IPS-NIHi7 (cell line): Measurements from ENCODE around the gene SSMEM1.
"Not testable (repeated sequence)": the region's sequence is repeated elsewhere in the genome, so short reads cannot be mapped to it uniquely, and the experiment has no call there.

Experiments
- DNase-seq: peaks from one replicate; pipeline ENCODE4 v3.0.0; 2012; ENCODE audit warnings: mixed read lengths; ENCODE audit errors: extremely low spot score

Gene SSMEM1

DNA sequence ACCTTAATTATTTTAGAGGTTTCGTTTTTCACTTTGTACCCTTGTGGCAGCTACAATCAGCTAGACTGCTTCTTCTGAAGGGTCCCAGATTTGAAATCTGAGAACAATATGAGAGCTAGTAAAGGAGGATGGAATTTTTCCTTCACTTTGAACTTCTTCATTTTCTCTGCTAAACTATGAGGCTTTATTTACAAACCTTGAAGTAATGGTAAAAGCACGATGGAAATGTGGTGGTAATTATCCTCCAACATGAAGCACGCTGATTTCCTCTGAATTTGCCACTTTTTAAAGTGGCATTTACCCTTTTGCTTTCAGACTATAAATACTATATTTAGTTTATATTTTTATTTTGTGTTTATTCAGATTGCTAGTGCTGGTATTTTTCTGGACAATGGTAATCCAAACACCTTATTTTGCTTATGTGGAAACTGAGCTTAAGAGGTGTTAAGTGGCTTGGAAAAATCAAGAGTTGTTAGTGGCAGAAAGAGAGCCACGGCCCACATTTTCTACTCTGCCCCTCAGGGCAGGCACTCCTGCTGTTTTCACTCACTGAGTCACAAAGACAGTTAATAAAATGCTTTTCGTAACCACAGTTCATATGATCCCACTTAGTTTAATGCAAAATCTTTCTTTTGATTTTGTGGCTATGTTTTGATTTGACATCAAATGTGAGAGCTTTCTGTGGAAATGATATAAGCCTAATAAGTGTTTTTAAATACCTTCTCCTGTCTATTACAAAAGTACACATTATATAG lies 2.7 kb downstream of the SSMEM1 start:
- DNase-seq, result no peak

DNA sequence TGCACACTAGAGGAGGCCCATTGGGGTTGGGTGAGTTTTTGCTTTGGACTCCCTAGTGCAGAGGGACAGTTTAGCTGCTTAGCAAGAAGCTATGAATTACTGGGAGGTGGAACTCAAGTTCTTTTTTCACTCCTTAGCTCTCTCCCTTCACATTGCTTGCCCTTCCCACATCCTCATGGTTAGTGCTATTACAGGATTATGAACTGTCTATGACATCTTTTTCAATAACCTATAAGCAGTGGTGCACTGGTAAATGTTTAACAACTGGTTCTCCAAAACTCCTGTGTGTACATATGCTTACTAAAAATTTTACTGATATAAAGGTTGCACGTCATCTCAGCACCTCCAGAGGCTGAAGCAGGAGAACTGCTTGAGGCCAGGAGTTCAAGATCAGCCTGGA lies 6.2 kb downstream of the SSMEM1 start:
- no peak for DNase-seq

DNA sequence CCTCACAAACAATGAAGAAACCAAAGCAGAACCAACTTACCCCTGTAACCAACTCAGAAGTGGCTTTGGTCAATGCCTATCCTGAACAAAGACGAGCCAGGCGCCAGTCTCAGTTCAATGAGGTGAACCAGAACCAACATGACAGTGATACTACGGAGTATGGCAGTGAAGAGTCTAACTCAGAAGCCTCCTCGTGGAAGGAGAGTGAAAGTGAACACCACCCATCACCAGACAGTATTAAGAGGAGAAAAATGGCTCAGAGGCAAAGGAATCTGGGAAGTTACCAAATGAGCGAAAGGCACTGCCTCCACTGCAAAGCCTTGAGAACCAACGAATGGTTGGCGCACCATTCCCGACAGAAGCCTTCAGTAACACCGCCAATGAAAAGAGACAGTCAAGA lies 8.4 kb downstream of the SSMEM1 start:
- DNase-seq, result no peak

DNA sequence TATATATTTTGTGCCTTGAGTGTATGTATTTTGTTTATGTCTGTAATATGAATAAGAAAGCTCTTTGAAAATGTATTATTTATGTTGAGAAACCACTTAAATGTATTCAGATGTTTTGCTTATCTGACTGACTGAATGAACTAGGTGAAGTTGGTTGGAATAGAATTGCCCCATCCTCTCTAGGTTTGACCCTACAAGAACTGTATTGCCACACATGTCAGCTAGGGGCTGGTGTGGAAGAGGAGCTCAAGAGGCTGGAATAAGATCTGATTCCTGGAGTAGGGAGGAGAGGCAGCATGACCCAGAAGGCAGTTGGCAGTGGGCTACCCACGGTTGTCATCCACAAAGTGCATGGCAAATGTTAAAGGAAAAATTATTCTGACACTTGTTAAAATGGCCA lies 9.1 kb downstream of the SSMEM1 start:
- DNase-seq, result peak; percentile 18

DNA sequence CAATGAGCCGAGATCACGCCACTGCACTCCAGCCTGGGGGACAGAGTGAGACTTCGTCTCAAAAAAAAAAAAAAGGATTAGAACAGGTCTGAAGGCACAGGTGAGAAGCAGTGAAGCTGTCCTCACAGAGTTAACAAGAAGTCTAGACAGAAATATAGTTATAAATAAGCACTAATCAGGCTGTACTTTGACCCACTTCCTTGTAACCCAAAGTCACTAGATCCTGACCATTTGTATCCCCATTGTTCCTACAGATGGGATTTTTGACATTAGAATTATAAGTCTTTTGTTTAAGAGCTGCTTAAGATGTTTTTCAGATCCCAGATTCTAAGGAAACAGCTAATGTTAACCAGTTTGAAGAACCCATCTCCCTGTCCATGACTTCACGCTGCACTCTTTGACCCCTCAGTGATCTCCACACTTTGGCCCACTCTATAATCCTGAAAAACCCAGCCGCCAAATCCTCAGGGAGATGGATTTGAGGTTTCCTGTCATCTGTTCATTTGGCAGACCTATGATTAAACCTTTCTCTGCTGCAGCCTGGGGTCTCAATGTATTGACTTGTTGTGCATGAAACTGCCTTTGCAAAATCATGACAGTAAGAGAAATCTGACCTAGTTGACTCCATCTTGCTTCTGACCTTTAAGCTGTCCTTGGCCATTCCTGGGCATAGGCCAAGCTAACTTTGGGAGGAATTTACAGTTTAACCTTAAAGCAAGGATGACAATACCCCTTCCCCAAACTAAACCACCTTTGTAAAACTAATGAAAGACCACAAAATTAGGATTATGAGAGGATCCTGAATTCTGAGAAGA lies 11.4 kb downstream of the SSMEM1 start:
- DNase-seq, result no peak

DNA sequence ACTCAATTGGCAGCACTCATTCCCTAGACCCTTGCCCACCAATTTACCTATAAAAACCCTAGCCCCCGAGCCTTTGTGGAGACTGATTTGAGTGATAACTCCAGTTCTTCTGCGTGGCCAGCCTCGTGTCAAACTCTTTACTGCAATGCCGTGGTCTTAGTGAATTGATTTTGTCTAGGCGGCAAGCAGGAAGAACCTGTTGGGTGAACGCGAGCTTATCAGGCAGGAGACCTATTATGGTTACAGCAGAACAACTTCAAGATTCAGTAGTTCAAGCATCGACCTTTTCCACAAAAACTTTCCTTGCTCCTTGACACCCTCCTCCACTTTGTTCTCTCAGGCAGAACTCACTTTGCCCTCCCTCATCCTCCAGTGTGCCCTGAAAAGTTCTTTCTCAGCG lies 12.2 kb downstream of the SSMEM1 start:
- DNase-seq, result no peak

DNA sequence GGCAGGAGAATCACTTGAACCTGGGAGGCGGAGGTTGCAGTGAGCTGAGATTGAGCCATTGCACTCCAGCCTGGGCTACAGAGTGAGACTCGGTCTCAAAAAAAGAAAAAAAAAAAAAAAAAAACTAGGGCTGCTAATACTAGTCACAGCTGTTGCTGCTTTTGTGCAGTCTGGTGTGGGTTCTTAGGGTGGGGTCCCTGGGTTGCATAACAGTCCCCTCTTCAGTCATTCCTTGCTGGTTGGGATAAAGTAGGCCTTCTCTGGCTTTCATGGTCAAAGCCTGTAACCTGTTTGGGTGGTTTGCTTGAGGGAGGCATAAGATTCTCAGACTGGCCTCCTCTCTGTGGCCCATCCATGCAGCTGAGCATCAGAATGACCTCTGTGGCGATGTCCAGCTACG lies 14.1 kb downstream of the SSMEM1 start:
- no peak for DNase-seq

DNA sequence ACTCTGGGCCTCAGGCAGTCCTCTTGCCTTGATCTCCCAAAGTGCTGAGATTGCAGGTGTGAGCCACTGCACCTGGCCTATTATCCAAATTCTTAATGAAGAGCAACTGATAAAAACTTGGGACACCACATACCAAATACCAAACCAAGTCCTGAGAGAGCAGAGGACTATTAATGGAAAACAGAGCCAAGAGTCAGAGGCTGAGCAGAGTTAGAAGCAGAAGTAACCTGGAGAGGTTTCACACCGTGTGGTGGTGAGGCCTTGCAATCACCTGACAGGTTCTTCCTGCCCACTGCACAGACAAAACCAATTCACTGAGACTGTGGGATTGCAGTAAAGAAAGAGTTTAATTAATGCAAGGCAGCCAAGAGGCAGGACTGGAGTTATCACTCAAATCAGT lies 16.0 kb downstream of the SSMEM1 start:
- DNase-seq, result no peak

DNA sequence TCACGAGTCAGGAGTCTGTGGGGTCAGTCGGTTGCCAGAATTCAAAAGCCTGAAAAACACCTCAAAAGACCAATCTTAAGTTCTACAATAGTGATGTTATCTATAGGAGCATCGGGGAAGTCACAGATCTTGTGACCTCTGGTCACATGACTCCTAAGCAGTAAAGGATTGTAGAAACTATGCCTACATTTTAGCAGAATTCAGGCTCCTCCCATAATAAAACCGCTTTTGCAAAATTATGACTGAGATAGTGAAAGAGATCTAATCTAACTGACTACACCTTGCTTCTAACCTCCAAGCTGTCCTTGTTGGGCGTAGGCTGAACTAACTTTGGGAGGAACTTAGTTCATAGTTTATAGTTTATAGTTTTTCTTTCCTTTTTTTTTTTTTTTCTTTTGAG lies 16.6 kb downstream of the SSMEM1 start:
- no peak for DNase-seq

DNA sequence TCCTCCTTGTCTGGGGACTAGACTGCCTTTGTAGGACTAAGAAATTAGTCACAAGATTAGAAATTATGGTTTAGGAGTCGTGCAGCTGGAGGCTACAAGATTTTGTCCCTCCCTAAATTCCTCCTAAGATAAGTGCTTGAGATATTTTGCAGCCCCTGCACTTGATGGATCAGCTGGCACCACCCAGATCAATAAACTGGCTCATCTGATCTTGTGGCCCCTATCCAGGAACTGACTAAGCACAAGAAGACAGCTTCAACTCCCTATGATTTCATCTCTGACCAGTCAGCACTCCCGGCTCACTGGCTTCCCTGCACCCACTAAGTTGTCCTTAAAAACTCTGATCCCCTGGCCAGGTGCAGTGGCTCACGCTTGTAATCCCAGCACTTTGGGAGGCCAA lies 17.3 kb downstream of the SSMEM1 start:
- not testable (repeated sequence) for DNase-seq

DNA sequence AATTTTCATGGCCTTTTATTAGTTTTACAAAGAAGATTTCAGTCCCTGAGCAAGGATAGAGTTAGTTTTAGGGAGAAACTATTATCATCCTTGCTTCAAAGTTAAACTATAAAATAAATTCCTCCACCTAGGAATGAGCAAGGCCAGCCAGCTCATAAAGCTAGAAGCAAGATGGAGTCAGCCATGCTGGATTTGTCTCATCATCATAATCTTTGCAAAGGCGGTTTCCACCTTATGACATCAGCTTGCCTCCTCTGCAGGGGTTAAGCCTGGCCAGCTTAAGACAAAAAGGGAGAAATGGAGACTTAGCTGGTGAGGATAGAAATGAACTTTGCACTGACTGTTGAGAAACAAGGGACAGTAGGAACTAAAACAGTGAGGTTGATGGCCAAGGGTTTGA lies 18.7 kb downstream of the SSMEM1 start:
- DNase-seq, result no peak

DNA sequence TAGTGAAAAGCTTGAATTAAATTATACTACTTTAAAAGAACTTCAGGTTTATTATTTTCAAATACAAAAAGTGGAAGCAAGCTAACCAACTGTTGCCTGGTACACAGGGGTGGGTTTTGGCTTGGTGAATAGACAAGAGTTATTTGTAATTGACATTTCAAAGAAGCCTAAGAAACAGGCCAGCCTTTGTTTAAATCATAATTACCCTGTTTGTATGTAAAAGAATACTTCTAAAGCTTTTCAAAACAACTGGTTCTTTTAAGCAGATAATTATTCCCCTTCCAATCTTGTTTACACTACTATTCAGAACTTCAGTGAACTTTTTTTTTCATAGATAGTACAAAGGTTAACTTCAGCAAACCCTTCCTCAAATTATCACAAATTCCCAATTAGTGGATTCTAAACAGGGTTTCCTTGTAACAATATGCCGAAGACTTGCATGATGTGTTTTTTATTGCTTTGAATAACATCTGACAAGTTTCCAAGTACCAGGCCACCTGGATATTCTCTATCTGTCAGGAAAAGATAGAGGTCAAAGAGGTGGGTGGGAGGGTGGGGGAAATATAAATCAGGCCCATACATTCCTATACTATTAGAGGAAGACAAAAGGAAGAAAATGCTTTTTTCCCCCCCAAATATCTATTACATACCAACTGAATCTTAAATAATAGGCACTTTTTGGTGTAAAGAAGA lies 20.4 kb downstream of the SSMEM1 start:
- DNase-seq, result no peak

DNA sequence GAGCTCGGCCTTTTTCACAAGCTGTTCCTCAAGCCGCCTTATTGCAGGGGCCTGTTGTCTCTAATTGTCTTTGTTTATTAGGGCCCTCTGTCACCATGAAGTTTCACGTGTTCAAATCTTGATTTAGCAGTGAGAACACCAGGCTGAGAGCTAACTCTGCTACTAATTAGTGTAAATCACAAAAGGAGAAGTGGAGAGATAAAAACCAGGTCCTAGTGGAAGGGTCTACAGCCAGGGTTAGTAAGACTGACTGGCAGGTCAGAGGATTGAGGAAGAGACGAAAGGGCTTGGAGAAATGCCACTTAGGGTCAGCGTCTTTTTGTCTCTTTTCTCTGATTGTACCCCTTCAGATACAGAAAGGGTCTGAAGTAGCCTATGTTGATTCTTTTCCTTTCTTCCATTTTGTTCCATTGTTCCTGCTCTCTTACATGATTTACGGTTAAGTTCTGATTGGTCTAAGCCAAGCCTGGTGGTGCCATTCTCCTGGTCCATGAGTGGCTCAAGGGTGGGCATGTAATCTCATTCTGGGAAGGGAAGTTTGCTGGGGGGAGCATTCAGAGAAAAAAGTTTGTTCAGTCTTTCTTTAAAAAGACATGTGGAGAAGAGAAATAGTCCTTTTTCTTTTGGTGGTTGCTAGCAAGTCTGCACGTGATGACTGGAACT lies 21.3 kb downstream of the SSMEM1 start:
- no peak for DNase-seq

DNA sequence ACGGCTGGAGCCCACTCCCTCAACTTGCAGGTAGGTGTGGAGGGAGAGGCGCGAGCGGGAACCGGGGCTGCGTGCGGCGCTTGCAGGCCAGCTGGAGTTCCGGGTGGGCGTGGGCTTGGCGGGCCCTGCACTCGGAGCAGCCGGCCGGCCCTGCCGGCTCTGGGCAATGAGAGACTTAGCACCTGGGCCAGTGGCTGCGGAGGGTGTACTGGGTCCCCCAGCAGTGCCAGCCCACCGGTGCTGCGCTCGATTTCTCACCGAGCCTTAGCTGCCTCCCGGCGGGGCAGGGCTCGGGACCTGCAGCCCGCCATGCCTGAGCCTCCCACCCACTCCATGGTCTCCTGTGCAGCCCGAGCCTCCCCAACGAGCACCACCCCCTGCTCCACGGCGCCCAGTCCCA lies 22.3 kb downstream of the SSMEM1 start:
- not testable (repeated sequence) for DNase-seq

DNA sequence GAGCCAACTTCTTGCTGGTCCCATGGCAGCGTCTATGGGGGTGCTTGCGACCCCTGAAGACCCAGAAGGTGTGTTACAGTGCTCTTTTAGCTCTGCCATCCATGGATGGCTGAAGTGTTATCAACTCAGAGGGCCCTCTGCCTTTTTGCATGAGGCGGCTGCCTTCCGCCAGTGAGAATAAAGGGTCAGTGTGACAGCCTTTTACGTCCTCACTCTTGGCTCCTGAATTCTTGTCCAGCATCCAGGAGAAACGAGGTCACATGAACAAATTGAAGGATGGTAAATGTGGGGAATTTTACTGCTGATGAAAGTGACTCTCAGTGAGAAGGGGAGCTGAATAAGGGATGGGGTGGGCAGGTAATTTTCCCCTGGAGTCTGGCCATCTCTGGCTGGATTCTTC lies 24.1 kb downstream of the SSMEM1 start:
- DNase-seq, result no peak

DNA sequence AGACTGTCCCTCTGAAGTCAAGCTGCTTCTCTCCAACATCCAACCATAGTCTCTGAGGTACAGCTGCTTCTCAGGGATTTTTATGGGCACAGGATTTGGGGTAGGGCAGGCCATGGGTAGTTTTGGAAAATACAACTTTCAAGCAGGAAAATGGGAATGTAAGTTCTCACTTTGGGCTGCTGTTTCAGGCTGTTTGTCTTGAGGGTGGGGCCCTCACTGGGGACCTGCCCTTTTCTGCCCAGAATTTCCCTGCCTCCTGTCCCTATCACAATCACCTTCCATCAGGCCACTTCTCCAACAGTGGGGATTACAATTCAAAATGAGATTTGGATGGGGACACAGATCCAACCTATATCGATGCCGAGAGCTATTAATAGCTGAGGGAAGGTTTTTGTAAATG lies 24.5 kb downstream of the SSMEM1 start:
- no peak for DNase-seq

DNA sequence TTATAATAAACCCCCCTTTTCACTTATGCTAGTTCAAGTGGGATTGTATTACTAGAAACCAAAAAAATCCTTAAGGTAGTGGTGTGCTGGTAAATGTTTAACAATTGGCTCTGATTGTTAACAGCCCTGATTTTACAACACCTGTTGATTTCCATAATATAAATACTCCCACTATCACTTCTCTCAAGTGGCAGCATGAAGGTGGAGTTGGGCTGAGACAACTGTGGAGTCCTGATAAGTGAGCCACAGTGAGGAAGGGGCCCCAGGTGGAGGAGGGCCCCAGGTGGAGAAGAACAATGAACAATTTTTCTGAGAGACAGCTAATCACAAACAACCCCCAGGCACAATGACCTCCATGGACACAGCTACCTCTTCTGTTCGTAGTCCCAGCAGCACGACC lies 26.4 kb downstream of the SSMEM1 start:
- no peak for DNase-seq

DNA sequence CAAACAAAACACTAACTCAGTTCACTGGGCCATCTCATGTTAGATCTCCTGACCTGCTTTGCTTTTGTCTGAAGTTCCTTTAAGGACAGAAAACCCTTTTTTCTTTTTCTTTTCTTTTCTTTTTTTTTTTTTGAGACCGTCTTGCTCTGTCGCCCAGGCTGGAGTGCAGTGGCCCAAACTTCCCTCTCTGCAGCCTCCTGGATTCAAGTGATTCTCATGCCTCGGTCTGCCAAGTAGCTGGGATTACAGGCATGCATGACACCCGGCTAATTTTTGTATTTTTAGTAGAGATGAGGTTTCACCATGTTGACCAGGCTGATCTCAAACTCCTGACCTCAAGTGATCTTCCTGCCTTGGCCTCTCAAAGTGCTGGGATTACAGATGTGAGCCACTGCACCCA lies 28.7 kb downstream of the SSMEM1 start:
- DNase-seq, result not testable (repeated sequence)

DNA sequence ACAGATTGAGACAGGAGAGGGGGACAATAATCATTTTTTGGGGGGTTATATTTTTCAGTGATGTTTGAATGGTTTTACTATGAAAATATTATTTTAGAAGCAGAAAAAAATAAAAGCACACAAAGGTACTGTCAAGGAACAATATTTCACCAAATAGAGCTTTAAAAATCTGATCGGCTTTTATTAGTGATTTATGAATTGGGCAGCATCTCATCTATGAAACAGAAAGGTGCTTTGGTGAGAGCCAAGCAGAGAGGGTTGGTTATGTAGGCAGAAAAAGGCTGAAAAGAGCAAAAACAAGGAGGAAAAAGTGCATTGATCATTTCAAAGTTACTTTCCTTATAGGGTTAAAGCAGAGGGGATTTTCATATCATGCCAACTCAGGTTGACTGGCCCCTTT lies 32.6 kb downstream of the SSMEM1 start:
- no peak for DNase-seq

DNA sequence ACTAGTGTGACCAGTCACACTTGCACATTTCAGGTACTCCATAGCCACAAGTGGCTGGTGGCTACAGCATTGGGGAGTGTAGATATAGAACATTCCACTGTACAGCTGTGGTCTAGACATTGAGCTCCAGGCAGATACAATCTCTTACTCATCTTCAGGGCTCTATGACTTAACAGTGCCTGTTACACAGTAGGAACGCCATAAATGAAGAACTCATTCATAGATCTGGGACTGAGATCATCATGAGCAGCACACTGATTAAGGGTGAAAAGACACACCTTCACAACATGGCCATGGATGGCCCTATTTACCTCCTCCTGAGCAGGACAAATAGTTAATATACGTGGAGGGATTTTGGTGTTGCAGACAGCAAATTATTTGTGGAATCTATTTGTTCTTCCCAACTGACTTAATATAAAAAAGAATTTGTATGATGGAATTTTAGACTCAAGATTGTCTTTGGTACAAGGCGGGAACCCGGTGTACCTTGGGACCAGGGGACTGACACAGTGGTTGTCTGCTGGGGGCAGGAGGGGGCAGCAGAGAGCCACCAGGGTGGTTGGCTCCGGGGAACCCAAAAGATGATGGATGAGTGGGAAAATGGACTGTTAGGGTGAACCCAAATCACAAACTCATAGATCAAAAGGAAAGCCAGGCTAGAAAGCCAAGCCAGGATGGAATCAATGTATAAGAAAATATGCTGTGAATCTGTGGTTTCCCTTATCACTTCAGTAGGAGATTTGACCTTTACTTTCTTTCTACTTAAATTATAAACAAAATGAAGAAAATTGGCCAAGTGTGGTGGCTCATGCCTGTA lies 34.7 kb downstream of the SSMEM1 start:
- DNase-seq, result peak; percentile 83

DNA sequence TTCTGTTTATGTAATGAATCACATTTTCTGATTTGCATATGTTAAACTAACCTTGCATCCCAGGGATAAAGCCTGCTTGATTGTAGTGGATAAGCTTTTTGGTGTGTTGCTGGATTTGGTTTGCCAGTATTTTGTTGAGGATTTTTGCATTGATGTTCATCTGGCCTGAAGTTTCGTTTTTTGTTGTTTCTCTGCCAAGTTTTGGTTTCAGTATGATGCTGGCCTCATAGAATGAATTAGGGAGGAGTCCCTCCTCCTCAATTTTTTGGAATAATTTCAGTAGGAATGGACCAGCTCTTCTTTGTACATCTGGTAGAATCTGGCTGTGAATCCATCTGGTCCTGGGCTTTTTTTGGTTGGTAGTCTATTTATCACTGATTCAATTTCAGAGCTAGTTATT lies 35.8 kb downstream of the SSMEM1 start:
- DNase-seq, result not testable (repeated sequence)
